H9 (cell line): ENCODE data around the gene CALN1. TPM values are rescaled to one million over a fixed set of nuclear protein-coding genes. Genes with fewer than 3 reads are reported as not detected.
A peak's percentile ranks its signal among the peaks of the same experiment; 100 is the strongest.

Experiments
- DNase-seq: peaks from one replicate; pipeline ENCODE4 v3.0.0-alpha.2; 2017
- H2AFZ ChIP-seq: one replicate; pipeline ENCODE4 v1.6.1; 2013; ENCODE audit warnings: mild to moderate bottlenecking, low read length, control low read depth, moderate library complexity
- H2AK5ac ChIP-seq: 2 replicates; pipeline ENCODE4 v1.6.1; 2013; ENCODE audit warnings: low read length, control low read depth, mixed read lengths; ENCODE audit not compliant: insufficient read length
- H2BK120ac ChIP-seq: one replicate; pipeline ENCODE4 v1.6.1; 2013; ENCODE audit warnings: low read depth, mild to moderate bottlenecking, low read length, control low read depth, inconsistent platforms; ENCODE audit not compliant: poor library complexity, severe bottlenecking
- H2BK12ac ChIP-seq: 2 replicates; pipeline ENCODE4 v1.6.1; 2013; ENCODE audit warnings: low read length, control low read depth, mixed read lengths, low read depth; ENCODE audit not compliant: insufficient read length
- H2BK15ac ChIP-seq: 2 replicates; pipeline ENCODE4 v1.6.1; 2013; ENCODE audit warnings: low read depth, low read length, control low read depth
- H2BK20ac ChIP-seq: one replicate; pipeline ENCODE4 v1.6.1; 2013; ENCODE audit warnings: low read depth, mild to moderate bottlenecking, low read length, control low read depth, inconsistent platforms; ENCODE audit not compliant: poor library complexity, severe bottlenecking
- H2BK5ac ChIP-seq: 2 replicates; pipeline ENCODE4 v1.6.1; 2013; ENCODE audit warnings: low read length, control low read depth, mixed read lengths; ENCODE audit not compliant: insufficient read length
- H3K14ac ChIP-seq: 2 replicates; pipeline ENCODE4 v1.6.1; 2013; ENCODE audit warnings: low read length, control low read depth; ENCODE audit not compliant: insufficient read depth
- H3K18ac ChIP-seq: 2 replicates; pipeline ENCODE4 v1.6.1; 2013; ENCODE audit warnings: low read depth, mild to moderate bottlenecking, mixed read lengths, low read length, control low read depth; ENCODE audit not compliant: insufficient read length
- H3K23ac ChIP-seq: 2 replicates; pipeline ENCODE4 v1.6.1; 2013; ENCODE audit warnings: low read length, control low read depth, mixed read lengths, low read depth; ENCODE audit not compliant: insufficient read length
- H3K23me2 ChIP-seq: 2 replicates; pipeline ENCODE4 v1.6.1; 2013; ENCODE audit warnings: low read depth, mild to moderate bottlenecking, mixed read lengths, low read length, control low read depth; ENCODE audit not compliant: insufficient read length, poor library complexity, severe bottlenecking
- H3K27ac ChIP-seq: 2 replicates; pipeline ENCODE4 v1.5.1; 2013; ENCODE audit warnings: low read length, control low read depth, mixed read lengths, low read depth; ENCODE audit not compliant: insufficient read length
- H3K27me3 ChIP-seq: 2 replicates; pipeline ENCODE4 v1.6.1; 2013; ENCODE audit warnings: low read length, control low read depth, inconsistent platforms; ENCODE audit not compliant: insufficient read depth
- H3K4ac ChIP-seq: 2 replicates; pipeline ENCODE4 v1.6.1; 2013; ENCODE audit warnings: low read depth, mild to moderate bottlenecking, control low read depth, inconsistent platforms, low read length, moderate library complexity
- H3K4me1 ChIP-seq: 2 replicates; pipeline ENCODE4 v1.6.1; 2013; ENCODE audit warnings: low read length, control low read depth, inconsistent platforms; ENCODE audit not compliant: insufficient read depth
- H3K4me2 ChIP-seq: 2 replicates; pipeline ENCODE4 v1.6.1; 2013; ENCODE audit warnings: low read length, control low read depth, mixed read lengths; ENCODE audit not compliant: insufficient read length, insufficient read depth
- H3K56ac ChIP-seq: 2 replicates; pipeline ENCODE4 v1.6.1; 2013; ENCODE audit warnings: low read depth, mild to moderate bottlenecking, mixed read lengths, low read length, control low read depth; ENCODE audit not compliant: insufficient read length
- H3K79me1 ChIP-seq: 2 replicates; pipeline ENCODE4 v1.6.1; 2013; ENCODE audit warnings: low read depth, mild to moderate bottlenecking, moderate library complexity, low read length, control low read depth, inconsistent platforms; ENCODE audit not compliant: insufficient read depth, poor library complexity, severe bottlenecking
- H3K79me2 ChIP-seq: 2 replicates; pipeline ENCODE4 v1.6.1; 2013; ENCODE audit warnings: low read length, control low read depth, inconsistent platforms; ENCODE audit not compliant: insufficient read depth
- H3K9ac ChIP-seq: 2 replicates; pipeline ENCODE4 v1.6.1; 2013; ENCODE audit warnings: low read length, control low read depth, mixed read lengths; ENCODE audit not compliant: insufficient read length; ENCODE audit errors: extremely low read depth
- H3K9me3 ChIP-seq: one replicate; pipeline ENCODE4 v1.6.1; 2013; ENCODE audit warnings: low read depth, low read length, inconsistent platforms; ENCODE audit not compliant: control insufficient read depth
- H3T11ph ChIP-seq: one replicate; pipeline ENCODE4 v1.6.1; 2013; ENCODE audit warnings: mild to moderate bottlenecking, low read length, control low read depth, inconsistent platforms
- H4K20me1 ChIP-seq: one replicate; pipeline ENCODE4 v1.6.1; 2013; ENCODE audit not compliant: control insufficient read depth, insufficient read length, insufficient read depth
- H4K5ac ChIP-seq: 2 replicates; pipeline ENCODE4 v1.6.1; 2013; ENCODE audit warnings: low read depth, mild to moderate bottlenecking, mixed read lengths, low read length, control low read depth; ENCODE audit not compliant: insufficient read length
- H4K8ac ChIP-seq: replicated peaks from 2 replicates; pipeline ENCODE4 v1.6.1; 2013; ENCODE audit warnings: low read length, control low read depth, mixed read lengths, low read depth; ENCODE audit not compliant: insufficient read length
- H4K91ac ChIP-seq: 2 replicates; pipeline ENCODE4 v1.6.1; 2013; ENCODE audit warnings: low read depth, mild to moderate bottlenecking, moderate library complexity, mixed read lengths, low read length, control low read depth; ENCODE audit not compliant: insufficient read length
- H3K27ac Mint-ChIP-seq, 3 experiments: 2 replicates in 2 of 3; 3 replicates in 1 of 3; pipeline ENCODE4 v1.8.0; 2020 to 2021; ENCODE audit warnings: mixed read lengths in 3 of 3, mild to moderate bottlenecking in 1 of 3, moderate library complexity in 1 of 3
- H3K27me3 Mint-ChIP-seq: 2 replicates; pipeline ENCODE4 v1.8.0; 2021; ENCODE audit warnings: low read depth, mild to moderate bottlenecking, moderate library complexity, mixed read lengths
- H3K36me3 Mint-ChIP-seq, 3 experiments: 2 replicates in 2 of 3; 3 replicates in 1 of 3; pipeline ENCODE4 v1.8.0; 2020 to 2021; ENCODE audit warnings: low read depth in 3 of 3, mixed read lengths in 3 of 3; ENCODE audit not compliant: insufficient read depth in 1 of 3
- H3K4me1 Mint-ChIP-seq, 2 experiments: 2 replicates each; pipeline ENCODE4 v1.8.0; 2020; ENCODE audit warnings: mixed read lengths in 2 of 2
- H3K4me3 Mint-ChIP-seq, 2 experiments: 2 replicates in 1 of 2; 3 replicates in 1 of 2; pipeline ENCODE4 v1.8.0; 2020 to 2021; ENCODE audit warnings: mild to moderate bottlenecking in 2 of 2, mixed read lengths in 2 of 2, moderate library complexity in 1 of 2
- H3K9me3 Mint-ChIP-seq, 2 experiments: 2 replicates in 1 of 2; 3 replicates in 1 of 2; pipeline ENCODE4 v1.8.0; 2020; ENCODE audit warnings: mild to moderate bottlenecking in 2 of 2, mixed read lengths in 2 of 2, moderate library complexity in 1 of 2
- WGBS: extraction: QIAGEN DNeasy Blood & Tissue Kit; methylation state at CpG from one replicate; pipeline ENCODE4 v1.1.7; 2013; ENCODE audit warnings: missing lambda C conversion rate, low lambda C conversion rate, mixed read lengths; ENCODE audit not compliant: insufficient read length; ENCODE audit errors: extremely low coverage; 5-methylcytosine and 5-hydroxymethylcytosine counted together
- total RNA-seq: library from RNA; stranded (reverse); gene quantifications from 2 replicates; pipeline ENCODE4 v1.2.1, GENCODE V29; 2021
- TF ChIP-seq, protein P1 (sequence below): fragments of 200-600 bp; sonication (generic); conservative IDR thresholded peaks from 3 replicates; pipeline ENCODE4 v1.8.0; 2021; ENCODE audit warnings: antibody characterized with exemption, mild to moderate bottlenecking

Gene CALN1
- total RNA-seq, 1 experiment from 2014 or later, result 2.8 TPM

DNA sequence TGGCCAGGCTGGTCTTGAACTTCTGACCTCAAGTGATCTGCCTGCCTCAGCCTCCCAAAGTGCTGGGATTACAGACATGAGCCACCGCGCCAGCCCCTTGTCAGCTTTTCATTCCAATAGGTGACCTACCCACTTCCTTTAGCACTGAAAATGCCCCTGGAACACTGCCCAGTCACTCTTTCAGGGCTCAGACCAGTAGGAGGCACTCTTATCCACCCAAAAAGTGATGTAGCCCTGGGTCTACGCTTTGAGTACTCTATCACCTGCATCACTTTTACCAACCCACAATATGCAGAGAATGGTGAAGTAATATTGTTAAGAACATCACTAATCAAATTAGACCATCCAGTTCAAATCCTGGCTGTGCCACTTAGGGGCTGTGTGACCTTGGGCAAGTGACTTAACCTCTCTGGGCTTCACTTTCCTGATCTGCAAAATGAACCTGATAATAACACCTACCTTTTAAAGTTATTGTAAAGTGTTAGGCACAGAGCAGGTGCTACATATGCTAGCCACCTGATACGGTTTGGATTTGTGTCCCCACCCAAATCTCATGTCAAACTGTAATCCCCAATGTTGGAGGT lies 5.2 kb downstream of the CALN1 start:
- H2BK15ac ChIP-seq, result no peak overlapping the region
- TF ChIP-seq, protein P1, sequence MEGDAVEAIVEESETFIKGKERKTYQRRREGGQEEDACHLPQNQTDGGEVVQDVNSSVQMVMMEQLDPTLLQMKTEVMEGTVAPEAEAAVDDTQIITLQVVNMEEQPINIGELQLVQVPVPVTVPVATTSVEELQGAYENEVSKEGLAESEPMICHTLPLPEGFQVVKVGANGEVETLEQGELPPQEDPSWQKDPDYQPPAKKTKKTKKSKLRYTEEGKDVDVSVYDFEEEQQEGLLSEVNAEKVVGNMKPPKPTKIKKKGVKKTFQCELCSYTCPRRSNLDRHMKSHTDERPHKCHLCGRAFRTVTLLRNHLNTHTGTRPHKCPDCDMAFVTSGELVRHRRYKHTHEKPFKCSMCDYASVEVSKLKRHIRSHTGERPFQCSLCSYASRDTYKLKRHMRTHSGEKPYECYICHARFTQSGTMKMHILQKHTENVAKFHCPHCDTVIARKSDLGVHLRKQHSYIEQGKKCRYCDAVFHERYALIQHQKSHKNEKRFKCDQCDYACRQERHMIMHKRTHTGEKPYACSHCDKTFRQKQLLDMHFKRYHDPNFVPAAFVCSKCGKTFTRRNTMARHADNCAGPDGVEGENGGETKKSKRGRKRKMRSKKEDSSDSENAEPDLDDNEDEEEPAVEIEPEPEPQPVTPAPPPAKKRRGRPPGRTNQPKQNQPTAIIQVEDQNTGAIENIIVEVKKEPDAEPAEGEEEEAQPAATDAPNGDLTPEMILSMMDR, result peak; percentile 52; the same call in 2 of the 3 replicates
- H3T11ph ChIP-seq, result no peak overlapping the region
- no peak overlapping the region for H2BK120ac ChIP-seq
- H3K56ac ChIP-seq, result no peak overlapping the region
- no peaks in the 10 kb centered on the region for H3K4me1 Mint-ChIP-seq
- no peaks in the 10 kb centered on the region for H3K23me2 ChIP-seq
- H4K8ac ChIP-seq, result no peak overlapping the region
- H3K27ac ChIP-seq, result no peak overlapping the region
- no peak overlapping the region for H3K18ac ChIP-seq
- no peak overlapping the region for H2AK5ac ChIP-seq
- no peak overlapping the region for H3K14ac ChIP-seq
- H3K79me2 ChIP-seq, result no peaks in the 10 kb centered on the region
- H3K27me3 Mint-ChIP-seq, result peaks cover 4% of the 10 kb centered on the region
- H2BK20ac ChIP-seq, result no peak overlapping the region
- no peaks in the 10 kb centered on the region for H4K20me1 ChIP-seq
- H3K23ac ChIP-seq, result no peak overlapping the region
- DNase-seq, result no peak
- no peaks in the 10 kb centered on the region for H3K79me1 ChIP-seq
- no peak overlapping the region for H3K4me2 ChIP-seq
- no peak overlapping the region for H4K5ac ChIP-seq
- no peak overlapping the region for H3K4ac ChIP-seq
- no peak overlapping the region for H4K91ac ChIP-seq
- no peak overlapping the region for H2BK12ac ChIP-seq
- H2BK5ac ChIP-seq, result no peak overlapping the region
- no peak overlapping the region for H2AFZ ChIP-seq
- no peaks in the 10 kb centered on the region for H3K9me3 ChIP-seq
- no peaks in the 10 kb centered on the region; a peak in 1 of 5 replicates for H3K9me3 Mint-ChIP-seq
- no peaks in the 10 kb centered on the region for H3K4me1 ChIP-seq
- no peak overlapping the region for H3K9ac ChIP-seq
- no peaks in the 10 kb centered on the region for H3K27me3 ChIP-seq
- no peaks in the 10 kb centered on the region; a peak in 1 of 7 replicates for H3K36me3 Mint-ChIP-seq
- H3K4me3 Mint-ChIP-seq, result no peak overlapping the region
- WGBS, result no CpG with 5 or more reads among the region's 4 CpGs
- no peak overlapping the region for H3K27ac Mint-ChIP-seq
